K562 (cell line): ENCODE data around the gene RERE. TPM values are rescaled to one million over a fixed set of nuclear protein-coding genes. Genes with fewer than 3 reads are reported as not detected.

Source experiments
- ATAC-seq: fragments of 200-7000 bp; cut with Tn5 transposase; 3 replicates; pipeline ENCODE4 v1.9.1; 2020; ENCODE audit warnings: moderate library complexity
- BruUV-seq: library from RNA; stranded (reverse); fragments of 400-500 nt; replicated peaks from 2 replicates; lab custom pipeline; 2021; lab: Mats Ljungman, UMichigan
- CTCF ChIA-PET: fragments of 300-600 bp; formaldehyde crosslinking; extraction: SDS; loops from one replicate; lab custom pipeline; 2021; ENCODE audit warnings: low intra/inter-chr PET ratio; lab: Yijun Ruan, JAX
- POLR2A ChIA-PET: fragments of 300-600, 350-650 bp; sonication (Branson Sonifier 250); formaldehyde crosslinking; extraction: SDS; loops from one replicate; lab custom pipeline; 2021; ENCODE audit warnings: antibody characterized with exemption, inconsistent platforms; lab: Yijun Ruan, JAX
- DNase-seq, 4 experiments: peaks; one replicate each; pipeline versions ENCODE4 v3.0.0 to v3.0.0-alpha.2; 2011 to 2018; ENCODE audit warnings: low spot score in 3 of 4, mixed read lengths in 3 of 4; ENCODE audit errors: extremely low read depth in 1 of 4
- FAIRE-seq: peaks from 2 replicates; lab custom pipeline; 2011; peaks lifted over from hg19 to GRCh38; lab: Jason Lieb, UNC
- H2AFZ ChIP-seq: 2 replicates; pipeline ENCODE4 v1.6.0; 2011; ENCODE audit warnings: low read depth, low read length, control low read depth, inconsistent platforms
- H3K27ac ChIP-seq: fragments of 200-600 bp; 3 replicates; pipeline ENCODE4 v1.8.0; 2011; ENCODE audit warnings: low read depth, mild to moderate bottlenecking, control low read depth, inconsistent platforms, low read length, moderate library complexity, mixed read lengths; ENCODE audit errors: extremely low read depth
- H3K27me3 ChIP-seq, 2 experiments: fragments of 300-600 bp in 1 of 2; 2 replicates in 1 of 2; 3 replicates in 1 of 2; pipeline versions ENCODE4 v1.6.0 to v1.8.0; 2011; ENCODE audit warnings: inconsistent platforms in 2 of 2, low read length in 2 of 2, mild to moderate bottlenecking in 1 of 2, mixed read lengths in 1 of 2, moderate library complexity in 1 of 2; ENCODE audit not compliant: control insufficient read depth in 2 of 2, insufficient read depth in 2 of 2
- H3K36me3 ChIP-seq: fragments of 300-600 bp; 3 replicates; pipeline ENCODE4 v1.8.0; 2011; ENCODE audit warnings: mild to moderate bottlenecking, low read length, inconsistent platforms; ENCODE audit not compliant: control insufficient read depth, insufficient read depth
- H3K4me1 ChIP-seq, 2 experiments: fragments of 200-600 bp in 1 of 2; replicated peaks in 1 of 2; 2 replicates in 1 of 2; 3 replicates in 1 of 2; pipeline versions ENCODE4 v1.5.1 to v1.8.0; 2011; ENCODE audit warnings: inconsistent platforms in 2 of 2, low read length in 2 of 2, mild to moderate bottlenecking in 1 of 2, mixed read lengths in 1 of 2, moderate library complexity in 1 of 2; ENCODE audit not compliant: control insufficient read depth in 2 of 2, insufficient read depth in 2 of 2
- H3K4me2 ChIP-seq: 2 replicates; pipeline ENCODE4 v1.6.1; 2011; ENCODE audit warnings: low read length, control low read depth, inconsistent platforms, mixed read lengths; ENCODE audit not compliant: insufficient read depth
- H3K4me3 ChIP-seq: fragments of 200-600 bp; sonication (generic), shearing (Covaris generic); 2 replicates; pipeline ENCODE4 v1.5.1; 2016; ENCODE audit warnings: control low read depth, inconsistent platforms
- H3K79me2 ChIP-seq: fragments of 200-600 bp; 3 replicates; pipeline ENCODE4 v1.8.0; 2011; ENCODE audit warnings: low read length, inconsistent platforms; ENCODE audit not compliant: control insufficient read depth, insufficient read depth
- H3K9ac ChIP-seq, 2 experiments: 2 replicates each; pipeline versions ENCODE4 v1.6.0 to v1.6.1; 2011; ENCODE audit warnings: low read depth in 2 of 2, low read length in 2 of 2, control low read depth in 1 of 2, inconsistent platforms in 1 of 2, mild to moderate bottlenecking in 1 of 2, mixed read lengths in 1 of 2; ENCODE audit not compliant: insufficient read depth in 1 of 2
- H3K9me1 ChIP-seq: one replicate; pipeline ENCODE4 v1.6.0; 2011; ENCODE audit warnings: inconsistent platforms, mild to moderate bottlenecking, low read length, moderate library complexity; ENCODE audit not compliant: control insufficient read depth, insufficient read depth
- H3K9me3 ChIP-seq: replicated peaks from 2 replicates; pipeline ENCODE4 v1.5.1; 2011; ENCODE audit warnings: low read depth, low read length, inconsistent platforms; ENCODE audit not compliant: control insufficient read depth, insufficient read depth
- H4K20me1 ChIP-seq: replicated peaks from 2 replicates; pipeline ENCODE4 v1.6.1; 2011; ENCODE audit warnings: low read length, inconsistent platforms, mixed read lengths; ENCODE audit not compliant: control insufficient read depth, insufficient read depth
- CBX2 ChIP-seq: fragments of 200-600 bp; sonication (generic); IDR thresholded peaks from one replicate; pipeline ENCODE4 v1.6.1; 2012; ENCODE audit warnings: mild to moderate bottlenecking, low read length, inconsistent platforms; ENCODE audit not compliant: insufficient read depth, poor library complexity, severe bottlenecking
- EZH2 ChIP-seq: IDR thresholded peaks from 2 replicates; pipeline ENCODE4 v1.6.1; 2012; ENCODE audit warnings: low read depth, mild to moderate bottlenecking, inconsistent platforms, low read length, borderline replicate concordance
- MGA ChIP-seq: fragments of 450-650 bp; IDR thresholded peaks from 2 replicates; pipeline ENCODE4 v1.6.1; 2016; ENCODE audit warnings: mild to moderate bottlenecking, moderate library complexity
- WGBS: fragments of 100-300 bp; shearing (Covaris generic); methylation state at CpG from one replicate; pipeline ENCODE4 v1.1.6; 2016; ENCODE audit warnings: low coverage, mixed read lengths; ENCODE audit not compliant: insufficient coverage; ENCODE audit errors: missing lambda C conversion rate; 5-methylcytosine and 5-hydroxymethylcytosine counted together
- in situ Hi-C: fragments of 300-500 bp; cut with MboI; formaldehyde crosslinking; loops from 4 replicates; pipeline ENCODE4 v1.15.0; 2018; ENCODE audit warnings: inconsistent platforms, mixed read lengths
- intact Hi-C: fragments of 100-400 bp; cut with micrococcal nuclease; formaldehyde crosslinking; loops from 2 replicates; pipeline ENCODE4 v1.14.2; 2022
- polyA plus RNA-seq, 8 experiments: library from polyadenylated mRNA; depleted of rRNA in 4 of 8; stranded (reverse) in 5 of 8; unstranded in 3 of 8; fragments of >200 nt; fragmentation: Nextera tagmentation in 2 of 8; fragmentation: Illumina TruSeq in 1 of 8; extraction: Ambion mirVana in 2 of 8; extraction: Trizol in 1 of 8; gene quantifications; 2 replicates each; pipeline versions ENCODE4 v1.2.1 to v1.2.3, GENCODE V29; 2011 to 2014; ENCODE audit warnings: inconsistent platforms in 1 of 8, missing spikeins in 1 of 8
- total RNA-seq, 7 experiments: library from RNA; depleted of rRNA in 6 of 7; stranded (reverse); fragments of >200 nt in 6 of 7; fragmentation: Illumina TruSeq in 2 of 7; extraction: Trizol in 2 of 7; gene quantifications; 2 replicates each; pipeline versions ENCODE4 v1.2.1 to v1.2.3, GENCODE V29; 2011 to 2021; ENCODE audit warnings: low replicate concordance in 1 of 7

RERE gene
- total and polyA plus RNA-seq, 9 of the 15 experiments (the other 6 are each of a cell fraction or from before 2014, with no cell fraction given) = 3.0 to 51.5 (median 13.4) TPM

DNA sequence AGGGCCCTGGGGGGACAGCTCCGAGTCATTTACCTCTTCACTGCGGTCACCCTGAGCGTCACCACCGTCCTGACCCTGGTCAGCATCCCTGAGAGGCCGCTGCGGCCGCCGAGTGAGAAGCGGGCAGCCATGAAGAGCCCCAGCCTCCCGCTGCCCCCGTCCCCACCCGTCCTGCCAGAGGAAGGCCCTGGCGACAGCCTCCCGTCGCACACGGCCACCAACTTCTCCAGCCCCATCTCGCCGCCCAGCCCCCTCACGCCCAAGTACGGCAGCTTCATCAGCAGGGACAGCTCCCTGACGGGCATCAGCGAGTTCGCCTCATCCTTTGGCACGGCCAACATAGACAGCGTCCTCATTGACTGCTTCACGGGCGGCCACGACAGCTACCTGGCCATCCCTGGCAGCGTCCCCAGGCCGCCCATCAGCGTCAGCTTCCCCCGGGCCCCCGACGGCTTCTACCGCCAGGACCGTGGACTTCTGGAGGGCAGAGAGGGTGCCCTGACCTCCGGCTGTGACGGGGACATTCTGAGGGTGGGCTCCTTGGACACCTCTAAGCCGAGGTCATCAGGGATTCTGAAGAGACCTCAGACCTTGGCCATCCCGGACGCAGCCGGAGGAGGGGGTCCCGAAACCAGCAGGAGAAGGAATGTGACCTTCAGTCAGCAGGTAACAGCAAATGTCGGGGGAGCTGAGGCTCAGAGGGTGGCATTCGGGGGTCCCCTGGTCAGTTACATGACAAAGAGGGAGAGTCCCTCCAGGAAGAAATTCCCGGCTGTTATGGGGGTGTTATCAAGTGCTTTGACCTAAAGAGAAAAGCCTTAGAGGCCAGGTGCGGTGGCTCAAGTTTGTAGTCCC, 486.9 kb downstream of the RERE start:
- no peak overlapping the region for H3K27ac ChIP-seq
- H3K27me3 ChIP-seq = peaks cover 68 to 94% of the 10 kb centered on the region in 2 experiments
- in situ Hi-C loops (no loop called here), intact Hi-C loops (no loop called here)
- H3K9me1 ChIP-seq = no peaks in the 10 kb centered on the region
- ATAC-seq = peak; percentile 38
- no peaks in the 10 kb centered on the region for H3K79me2 ChIP-seq
- H3K9ac ChIP-seq = no peak overlapping the region
- no TSS peak for BruUV-seq
- TF ChIP-seq MGA (no peak), EZH2 (peak; percentile 79; the same call in 1 of the 2 replicates), CBX2 (peak; percentile 50)
- H2AFZ ChIP-seq = no peak overlapping the region
- peaks cover 8% of the 10 kb centered on the region for H4K20me1 ChIP-seq
- no peaks in the 10 kb centered on the region for H3K9me3 ChIP-seq
- WGBS = 10% methylated on average over 44 of the region's 47 CpGs
- H3K36me3 ChIP-seq = no peaks in the 10 kb centered on the region
- H3K4me1 ChIP-seq = peaks cover 0 to 22% of the 10 kb centered on the region in 2 experiments; a peak in 1 of 5 replicates
- ChIA-PET CTCF (no interaction called here), POLR2A (interaction anchor here (0.5 to 0.7 kb wide), 3 partner anchors 9 to 113 kb away, joined by 3 to 4 read pairs (median 3); no protein-coding TSS in a partner anchor)
- H3K4me3 ChIP-seq = no peak overlapping the region
- H3K4me2 ChIP-seq = no peak overlapping the region
- DNase-seq = no peak
- FAIRE-seq = no peak
